HEK293 (cell line): Measurements from ENCODE around the gene FUT1.

Experiments
- CTCF ChIA-PET: fragments of 350-600 bp; formaldehyde crosslinking; extraction: SDS; loops from one replicate; lab custom pipeline; 2021; ENCODE audit warnings: antibody characterized with exemption; lab: Yijun Ruan, JAX
- POLR2A ChIA-PET: fragments of 300-600 bp; formaldehyde crosslinking; extraction: SDS; loops from one replicate; lab custom pipeline; 2020; ENCODE audit warnings: antibody characterized with exemption, inconsistent platforms; lab: Yijun Ruan, JAX
- H3K27ac ChIP-seq: fragments of 200-500 bp; sonication (Bioruptor generic); 2 replicates; pipeline ENCODE4 v1.5.1; 2014; ENCODE audit warnings: low read depth, low read length, control low read depth, inconsistent platforms; ENCODE audit errors: extremely low read depth
- H3K36me3 ChIP-seq, 2 experiments: fragments of 200-500 bp in 1 of 2; sonication (Bioruptor generic) in 1 of 2; 1 replicate in 1 of 2; 2 replicates in 1 of 2; pipeline ENCODE4 v1.5.1; 2014 to 2017; ENCODE audit warnings: inconsistent platforms in 2 of 2, low read length in 2 of 2; ENCODE audit not compliant: control insufficient read depth in 2 of 2, insufficient read depth in 1 of 2
- H3K4me1 ChIP-seq: fragments of 200-500 bp; sonication (Bioruptor generic); 2 replicates; pipeline ENCODE4 v1.5.1; 2014; ENCODE audit warnings: mild to moderate bottlenecking, low read length, inconsistent platforms; ENCODE audit not compliant: control insufficient read depth, insufficient read depth
- H3K4me3 ChIP-seq: 2 replicates; pipeline ENCODE4 v1.5.1; 2011; ENCODE audit warnings: low read depth, mild to moderate bottlenecking, control low read depth, low read length, moderate library complexity
- H3K9me3 ChIP-seq: fragments of 200-500 bp; sonication (Bioruptor generic); 2 replicates; pipeline ENCODE4 v1.5.1; 2014; ENCODE audit warnings: low read depth, low read length, inconsistent platforms; ENCODE audit not compliant: control insufficient read depth, insufficient read depth
- EGR2 ChIP-seq: fragments of 450-650 bp; formaldehyde crosslinking; IDR thresholded peaks from 2 replicates; pipeline ENCODE4 v1.5.1; 2016; ENCODE audit warnings: low read depth, missing biosample characterization, missing genetic modification characterization
- KLF8 ChIP-seq: fragments of 450-650 bp; formaldehyde crosslinking; IDR thresholded peaks from 2 replicates; pipeline ENCODE4 v1.5.1; 2016; ENCODE audit warnings: missing biosample characterization, missing genetic modification characterization
- PRDM4 ChIP-seq: fragments of 450-650 bp; formaldehyde crosslinking; IDR thresholded peaks from 2 replicates; pipeline ENCODE4 v1.5.1; 2017; ENCODE audit warnings: missing biosample characterization, missing genetic modification characterization
- SP3 ChIP-seq: fragments of 450-650 bp; formaldehyde crosslinking; IDR thresholded peaks from 2 replicates; pipeline ENCODE4 v1.5.1; 2016; ENCODE audit warnings: missing biosample characterization, missing genetic modification characterization
- SP7 ChIP-seq: fragments of 450-650 bp; formaldehyde crosslinking; IDR thresholded peaks from 2 replicates; pipeline ENCODE4 v1.5.1; 2016; ENCODE audit warnings: missing biosample characterization, missing genetic modification characterization
- WT1 ChIP-seq: fragments of 450-650 bp; formaldehyde crosslinking; IDR thresholded peaks from 2 replicates; pipeline ENCODE4 v1.5.1; 2016; ENCODE audit warnings: missing biosample characterization, missing genetic modification characterization
- ZBTB11 ChIP-seq: fragments of 450-650 bp; formaldehyde crosslinking; conservative IDR thresholded peaks from 2 replicates; pipeline ENCODE4 v1.5.1; 2016; ENCODE audit warnings: low read depth, missing biosample characterization, missing genetic modification characterization
- ZNF112 ChIP-seq: fragments of 450-650 bp; formaldehyde crosslinking; IDR thresholded peaks from 2 replicates; pipeline ENCODE4 v1.5.0; 2017; ENCODE audit warnings: missing biosample characterization, missing genetic modification characterization
- ZNF146 ChIP-seq: fragments of 450-650 bp; formaldehyde crosslinking; IDR thresholded peaks from 2 replicates; pipeline ENCODE4 v1.5.1; 2016; ENCODE audit warnings: missing biosample characterization, missing genetic modification characterization
- ZNF155 ChIP-seq: fragments of 450-650 bp; formaldehyde crosslinking; IDR thresholded peaks from 2 replicates; pipeline ENCODE4 v1.5.1; 2016; ENCODE audit warnings: missing biosample characterization, missing genetic modification characterization
- ZNF211 ChIP-seq: fragments of 450-650 bp; formaldehyde crosslinking; IDR thresholded peaks from 2 replicates; pipeline ENCODE4 v1.5.1; 2016; ENCODE audit warnings: low read depth, missing biosample characterization, missing genetic modification characterization
- ZNF26 ChIP-seq: fragments of 450-650 bp; formaldehyde crosslinking; IDR thresholded peaks from 2 replicates; pipeline ENCODE4 v1.5.1; 2016; ENCODE audit warnings: missing biosample characterization, missing genetic modification characterization
- ZNF280D ChIP-seq: fragments of 450-650 bp; formaldehyde crosslinking; IDR thresholded peaks from 2 replicates; pipeline ENCODE4 v1.5.1; 2016; ENCODE audit warnings: missing biosample characterization, missing genetic modification characterization
- ZNF292 ChIP-seq: fragments of 450-650 bp; formaldehyde crosslinking; IDR thresholded peaks from 2 replicates; pipeline ENCODE4 v1.5.1; 2016; ENCODE audit warnings: low read depth, missing biosample characterization, missing genetic modification characterization, borderline replicate concordance
- ZNF335 ChIP-seq: fragments of 450-650 bp; formaldehyde crosslinking; conservative IDR thresholded peaks from 2 replicates; pipeline ENCODE4 v1.5.1; 2016; ENCODE audit warnings: missing biosample characterization, missing genetic modification characterization
- ZNF341 ChIP-seq: fragments of 450-650 bp; formaldehyde crosslinking; IDR thresholded peaks from 2 replicates; pipeline ENCODE4; 2016; ENCODE audit warnings: low read depth, missing biosample characterization, missing genetic modification characterization
- ZNF362 ChIP-seq: fragments of 450-650 bp; formaldehyde crosslinking; IDR thresholded peaks from 2 replicates; pipeline ENCODE4 v1.5.1; 2016; ENCODE audit warnings: missing biosample characterization, missing genetic modification characterization
- ZNF423 ChIP-seq: fragments of 450-650 bp; formaldehyde crosslinking; IDR thresholded peaks from 2 replicates; pipeline ENCODE4 v1.5.1; 2016; ENCODE audit warnings: missing biosample characterization, missing genetic modification characterization
- ZNF433 ChIP-seq: fragments of 450-650 bp; formaldehyde crosslinking; IDR thresholded peaks from 2 replicates; pipeline ENCODE4 v1.5.1; 2016; ENCODE audit warnings: missing biosample characterization, missing genetic modification characterization, low read depth
- ZNF501 ChIP-seq: fragments of 450-650 bp; formaldehyde crosslinking; IDR thresholded peaks from 2 replicates; pipeline ENCODE4 v1.5.1; 2016; ENCODE audit warnings: missing biosample characterization, missing genetic modification characterization
- ZNF654 ChIP-seq: fragments of 450-650 bp; formaldehyde crosslinking; IDR thresholded peaks from 2 replicates; pipeline ENCODE4 v1.5.1; 2016; ENCODE audit warnings: low read depth, missing biosample characterization, missing genetic modification characterization
- ZNF768 ChIP-seq: fragments of 450-650 bp; formaldehyde crosslinking; IDR thresholded peaks from 2 replicates; pipeline ENCODE4 v1.5.1; 2018; ENCODE audit warnings: missing biosample characterization, mild to moderate bottlenecking, missing genetic modification characterization

The FUT1 gene

GRCh38 chr19:48720613-48721296, 31.7 kb downstream of the FUT1 start (continued):
- TF ChIP-seq ZNF280D (no peak), ZNF335 (peak; percentile 98), SP3 (tag by site-specific recombination) (peak; percentile 93), ZNF112 (tag by site-specific recombination) (no peak), KLF8 (tag by site-specific recombination) (peak; percentile 88), ZNF654 (tag by site-specific recombination) (no peak), ZNF423 (no peak), ZNF433 (tag by site-specific recombination) (no peak), ZBTB11 (tag by site-specific recombination) (peak; percentile 38; the same call in 1 of the 2 replicates), ZNF146 (tag by site-specific recombination) (no peak), ZNF155 (no peak), ZNF341 (tag by site-specific recombination) (peak; percentile 97), ZNF211 (tag by site-specific recombination) (no peak), PRDM4 (tag by site-specific recombination) (no peak), ZNF768 (tag by site-specific recombination) (no peak), ZNF501 (tag by site-specific recombination) (no peak), ZNF362 (tag by site-specific recombination) (no peak)

GRCh38 chr19:48720251-48720612, 32.2 kb downstream of the FUT1 start:
- Histone ChIP-seq H3K4me3 (peak overlapping the region; percentile 22), H3K27ac (peak overlapping the region; percentile 9; the same call in 1 of the 2 replicates)
- TF ChIP-seq EGR2 (tag by site-specific recombination) (0 out of 2 replicates have a peak, but pooled peaks have one; percentile 14), ZNF292 (tag by site-specific recombination) (no peak), ZNF26 (tag by site-specific recombination) (no peak), WT1 (0 out of 2 replicates have a peak, but pooled peaks have one; percentile 10), SP7 (tag by site-specific recombination) (peak; percentile 15; the same call in 1 of the 2 replicates)

More at GRCh38 chr19:48720251-48720612, 32.2 kb downstream of the FUT1 start:
- POLR2A ChIA-PET: interaction anchor here (0.5 to 2.5 kb wide), 9 partner anchors 18 to 724 kb away, joined by 3 to 20 read pairs (median 5); partner anchors contain the start of genes DHDH, IZUMO1, PPP1R15A and RPL18
- CTCF ChIA-PET: interaction anchor here (0.6 to 1.4 kb wide), 5 partner anchors 14 to 460 kb away, joined by 3 to 8 read pairs (median 3); no protein-coding TSS in a partner anchor
- H3K4me1 ChIP-seq: no peaks in the 10 kb centered on the region; the same call in 1 of the 2 replicates
- no peaks in the 10 kb centered on the region for H3K36me3 ChIP-seq
- no peaks in the 10 kb centered on the region for H3K9me3 ChIP-seq
